ENCODE results near the gene ADGRV1. TPM values are rescaled to one million over a fixed set of nuclear protein-coding genes. Genes with fewer than 3 reads are reported as not detected.

Gene ADGRV1
- total RNA-seq, 1 donor from 2014 or later, result not detected

GRCh38 chr5:90911169-90911568 lies 352.6 kb downstream of the ADGRV1 start:
- intact Hi-C loops (cut with micrococcal nuclease), result no loop called here
- H3K36me3 ChIP-seq, result no peaks in the 10 kb centered on the region
- H3K4me3 ChIP-seq, result no peak overlapping the region
- no peak for TF ChIP-seq CTCF (IDR thresholded peaks at IDR 0.05; ENCODE audit: borderline replicate concordance)
- DNase-seq, result no peak
- H3K4me1 ChIP-seq, result peaks cover 8% of the 10 kb centered on the region
- no peaks in the 10 kb centered on the region for H3K9me3 ChIP-seq (replicated peaks)
- no peaks in the 10 kb centered on the region for H3K27me3 ChIP-seq (ENCODE audit: low read depth)
- H3K27ac ChIP-seq (replicated peaks), result no peak overlapping the region

- Histone ChIP-seq H3K27me3 (ENCODE audit: low read depth) (no peaks in the 10 kb centered on the region), H3K4me3 (no peak overlapping the region), H3K36me3 (no peaks in the 10 kb centered on the region), H3K9me3 (replicated peaks) (no peaks in the 10 kb centered on the region), H3K4me1 (peaks cover 8% of the 10 kb centered on the region), H3K27ac (replicated peaks) (no peak overlapping the region)
- DNase-seq, result no peak
- intact Hi-C loops (cut with micrococcal nuclease), result no loop called here
- TF ChIP-seq CTCF (IDR thresholded peaks at IDR 0.05; ENCODE audit: borderline replicate concordance), result no peak
Measured at GRCh38 chr5:90912476-90912875, 353.9 kb downstream of the ADGRV1 start.

- Histone ChIP-seq H3K4me3 (no peak overlapping the region), H3K9me3 (replicated peaks) (no peaks in the 10 kb centered on the region), H3K27ac (replicated peaks) (no peak overlapping the region), H3K27me3 (ENCODE audit: low read depth) (no peaks in the 10 kb centered on the region), H3K36me3 (no peaks in the 10 kb centered on the region), H3K4me1 (peaks cover 8% of the 10 kb centered on the region)
- no peak for DNase-seq
- intact Hi-C loops (cut with micrococcal nuclease), result no loop called here
- no peak for TF ChIP-seq CTCF (IDR thresholded peaks at IDR 0.05; ENCODE audit: borderline replicate concordance)
Measured at GRCh38 chr5:90915393-90915792, 356.8 kb downstream of the ADGRV1 start.

GRCh38 chr5:90916947-90917800 lies 358.6 kb downstream of the ADGRV1 start:
- Histone ChIP-seq H3K4me3 (no peak overlapping the region), H3K36me3 (no peaks in the 10 kb centered on the region), H3K4me1 (peaks cover 8% of the 10 kb centered on the region), H3K9me3 (replicated peaks) (no peaks in the 10 kb centered on the region), H3K27ac (replicated peaks) (no peak overlapping the region), H3K27me3 (ENCODE audit: low read depth) (no peaks in the 10 kb centered on the region)
- intact Hi-C loops (cut with micrococcal nuclease), result no loop called here
- TF ChIP-seq CTCF (IDR thresholded peaks at IDR 0.05; ENCODE audit: borderline replicate concordance), result no peak
- DNase-seq, result no peak

GRCh38 chr5:90917928-90918668 lies 359.5 kb downstream of the ADGRV1 start:
- no peaks in the 10 kb centered on the region for H3K36me3 ChIP-seq

More at GRCh38 chr5:90917928-90918668, 359.5 kb downstream of the ADGRV1 start:
- H3K4me3 ChIP-seq, result no peak overlapping the region
- TF ChIP-seq CTCF (IDR thresholded peaks at IDR 0.05; ENCODE audit: borderline replicate concordance), result no peak
- no peak for DNase-seq
- no peak overlapping the region for H3K27ac ChIP-seq (replicated peaks)
- intact Hi-C loops (cut with micrococcal nuclease), result no loop called here
- no peaks in the 10 kb centered on the region for H3K27me3 ChIP-seq (ENCODE audit: low read depth)
- H3K4me1 ChIP-seq, result peaks cover 8% of the 10 kb centered on the region
- no peaks in the 10 kb centered on the region for H3K9me3 ChIP-seq (replicated peaks)

Measured in left ventricle myocardium inferior (tissue), 1 donor.